Stomach (tissue), 4 donors: ENCODE results near the gene ITPRID1.

Experiments used
- EP300 ChIP-seq: sonication (generic); formaldehyde crosslinking; IDR thresholded peaks from one replicate; pipeline ENCODE4 v1.6.1; 2017; ENCODE audit warnings: antibody characterized with exemption
- POLR2A ChIP-seq, 4 donors: fragments of 450-650 bp; IDR thresholded peaks; one replicate each; pipeline ENCODE4 v1.6.1; 2016; ENCODE audit warnings: antibody characterized with exemption in 4 of 4, control low read depth in 2 of 4, mild to moderate bottlenecking in 1 of 4, moderate library complexity in 1 of 4
- POLR2AphosphoS5 ChIP-seq, 3 donors: sonication (generic); formaldehyde crosslinking; IDR thresholded peaks; one replicate each; pipeline ENCODE4 v1.6.1; 2016; ENCODE audit warnings: antibody characterized with exemption in 3 of 3
- TF ChIP-seq, protein P1 (sequence below), 7 experiments: fragments of 450-650 bp in 4 of 7; fragments of 200-600 bp in 3 of 7; sonication (generic) in 3 of 7; IDR thresholded peaks; one replicate each; pipeline ENCODE4 v1.5.1; 2016 to 2019; ENCODE audit warnings: antibody characterized with exemption in 7 of 7, control low read depth in 2 of 7, mild to moderate bottlenecking in 1 of 7

DNA sequence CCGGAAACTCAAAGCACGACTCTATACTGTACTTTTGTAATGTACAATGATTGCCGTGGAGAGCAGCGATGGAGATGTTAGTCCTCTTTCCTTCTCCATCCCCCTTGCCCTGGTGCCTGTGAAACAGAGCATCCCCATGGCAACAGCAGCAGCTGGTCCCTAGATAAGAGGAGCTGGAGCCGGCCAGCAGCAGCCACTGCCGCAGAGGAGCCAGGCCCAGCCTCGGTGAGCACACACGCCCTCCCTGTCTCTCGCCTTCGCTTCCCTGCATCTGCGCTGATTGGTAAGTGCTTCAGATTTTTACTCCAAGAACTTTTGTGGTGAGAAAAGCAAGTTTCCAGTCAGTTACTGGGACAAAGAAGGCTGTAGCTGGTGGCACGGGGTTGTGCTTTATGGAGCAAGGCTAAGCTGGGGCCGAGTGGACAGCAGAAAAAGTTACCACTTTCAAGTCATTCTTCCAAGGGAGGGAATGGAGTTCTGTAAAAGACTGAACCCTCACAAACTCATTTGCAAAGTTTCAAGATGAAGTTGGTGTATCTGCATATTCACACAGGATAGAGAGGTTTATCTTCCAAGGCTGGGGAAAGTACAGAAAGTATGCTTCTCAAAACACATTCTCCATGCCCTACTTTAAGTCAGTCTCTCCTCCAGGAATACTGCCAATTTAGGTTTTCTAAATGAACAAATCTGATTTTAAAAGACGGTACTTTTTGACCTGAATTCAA is 173.3 kb downstream of the ITPRID1 start, which contains the start of gene PPP1R17:
- TF ChIP-seq, protein P1, sequence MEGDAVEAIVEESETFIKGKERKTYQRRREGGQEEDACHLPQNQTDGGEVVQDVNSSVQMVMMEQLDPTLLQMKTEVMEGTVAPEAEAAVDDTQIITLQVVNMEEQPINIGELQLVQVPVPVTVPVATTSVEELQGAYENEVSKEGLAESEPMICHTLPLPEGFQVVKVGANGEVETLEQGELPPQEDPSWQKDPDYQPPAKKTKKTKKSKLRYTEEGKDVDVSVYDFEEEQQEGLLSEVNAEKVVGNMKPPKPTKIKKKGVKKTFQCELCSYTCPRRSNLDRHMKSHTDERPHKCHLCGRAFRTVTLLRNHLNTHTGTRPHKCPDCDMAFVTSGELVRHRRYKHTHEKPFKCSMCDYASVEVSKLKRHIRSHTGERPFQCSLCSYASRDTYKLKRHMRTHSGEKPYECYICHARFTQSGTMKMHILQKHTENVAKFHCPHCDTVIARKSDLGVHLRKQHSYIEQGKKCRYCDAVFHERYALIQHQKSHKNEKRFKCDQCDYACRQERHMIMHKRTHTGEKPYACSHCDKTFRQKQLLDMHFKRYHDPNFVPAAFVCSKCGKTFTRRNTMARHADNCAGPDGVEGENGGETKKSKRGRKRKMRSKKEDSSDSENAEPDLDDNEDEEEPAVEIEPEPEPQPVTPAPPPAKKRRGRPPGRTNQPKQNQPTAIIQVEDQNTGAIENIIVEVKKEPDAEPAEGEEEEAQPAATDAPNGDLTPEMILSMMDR (IDR thresholded peaks at IDR 0.05): no peak
- TF ChIP-seq POLR2A (IDR thresholded peaks at IDR 0.05) (no peak), POLR2AphosphoS5 (IDR thresholded peaks at IDR 0.05) (no peak), EP300 (no peak)
